ENCODE results near the gene DGKD. TPM values are rescaled to one million over a fixed set of nuclear protein-coding genes. Genes with fewer than 3 reads are reported as not detected.

The DGKD gene
- total RNA-seq, result 10 to 100 TPM; 21.5 to 63.1 TPM

GRCh38 chr2:233353769-233354499, at the start of gene DGKD:
DGKD (plus strand) TSS chr2:233354494; CDS start chr2:233354519, 25 bp downstream.
- no peaks in the 10 kb centered on the region for H3K27me3 ChIP-seq (replicated peaks; ENCODE audit: insufficient read depth)
- intact Hi-C loops (cut with DNase I), result loop anchor here (2.0 kb wide), 1 partner anchor 89 kb away; no protein-coding TSS in a partner anchor
- DNase-seq (ENCODE audit: low spot score), result peak; percentile 38
- H3K36me3 ChIP-seq, result no peaks in the 10 kb centered on the region
- H3K4me3 ChIP-seq, result peak within 1 kb of the TSS; percentile 68
- peak within 1 kb of the TSS; percentile 62 to 85 for H3K27ac ChIP-seq
- TF ChIP-seq POLR2A (IDR thresholded peaks at IDR 0.05), result no peak
- TF ChIP-seq POLR2AphosphoS5 (IDR thresholded peaks at IDR 0.05), result no peak
- TF ChIP-seq CTCF (IDR thresholded peaks at IDR 0.05), result peak in 3 of 4 experiments; percentile 20 to 63 (median 59)
- H3K4me1 ChIP-seq (replicated peaks), result no peaks in the 10 kb centered on the region
- WGBS, result 6% methylated on average over 42 of the region's 56 CpGs
- H3K9me3 ChIP-seq, result no peaks in the 10 kb centered on the region

- Histone ChIP-seq H3K36me3 (no peaks in the 10 kb centered on the region), H3K27me3 (replicated peaks; ENCODE audit: insufficient read depth) (no peaks in the 10 kb centered on the region), H3K4me1 (replicated peaks) (no peaks in the 10 kb centered on the region), H3K4me3 (no peak within 1 kb of the TSS), H3K27ac (no peak within 1 kb of the TSS), H3K9me3 (no peaks in the 10 kb centered on the region)
- intact Hi-C loops (cut with DNase I), result no loop called here
- DNase-seq (ENCODE audit: low spot score), result no peak
- TF ChIP-seq POLR2AphosphoS5 (IDR thresholded peaks at IDR 0.05) (no peak), CTCF (IDR thresholded peaks at IDR 0.05) (no peak), POLR2A (IDR thresholded peaks at IDR 0.05) (no peak)
- 83% methylated on average over 7 of the region's 7 CpGs for WGBS
These were observed 46.7 kb upstream of the DGKD start, which contains the start of gene SAG for GRCh38 chr2:233307565-233307964. SAG (plus strand) TSS chr2:233307816; CDS start chr2:233309190, 1,374 bp downstream.

GRCh38 chr2:233311241-233311926, 42.9 kb upstream of the DGKD start:
- Histone ChIP-seq H3K4me1 (replicated peaks) (no peaks in the 10 kb centered on the region), H3K27ac (no peak overlapping the region), H3K9me3 (no peaks in the 10 kb centered on the region), H3K36me3 (no peaks in the 10 kb centered on the region), H3K27me3 (replicated peaks; ENCODE audit: insufficient read depth) (no peaks in the 10 kb centered on the region), H3K4me3 (no peak overlapping the region)
- WGBS, result 92% methylated on average over 11 of the region's 11 CpGs
- intact Hi-C loops (cut with DNase I), result no loop called here
- DNase-seq (ENCODE audit: low spot score), result no peak
- TF ChIP-seq POLR2AphosphoS5 (IDR thresholded peaks at IDR 0.05) (no peak), CTCF (IDR thresholded peaks at IDR 0.05) (no peak), POLR2A (IDR thresholded peaks at IDR 0.05) (no peak)

GRCh38 chr2:233312874-233313273, 41.4 kb upstream of the DGKD start:
- no peak overlapping the region for H3K27ac ChIP-seq
- H3K9me3 ChIP-seq, result no peaks in the 10 kb centered on the region
- no peaks in the 10 kb centered on the region for H3K36me3 ChIP-seq
- H3K4me1 ChIP-seq (replicated peaks), result no peaks in the 10 kb centered on the region
- WGBS, result 58% methylated on average over 8 of the region's 8 CpGs
- H3K27me3 ChIP-seq (replicated peaks; ENCODE audit: insufficient read depth), result no peaks in the 10 kb centered on the region
- H3K4me3 ChIP-seq, result no peak overlapping the region
- intact Hi-C loops (cut with DNase I), result no loop called here
- DNase-seq (ENCODE audit: low spot score), result no peak
- TF ChIP-seq CTCF (IDR thresholded peaks at IDR 0.05) (no peak), POLR2A (IDR thresholded peaks at IDR 0.05) (no peak), POLR2AphosphoS5 (IDR thresholded peaks at IDR 0.05) (no peak)

All from prostate gland (tissue), 2 donors.